ENCODE results near the gene ASF1A. TPM values are rescaled to one million over a fixed set of nuclear protein-coding genes. Genes with fewer than 3 reads are reported as not detected.

Gene ASF1A
- total and polyA plus RNA-seq, 2 experiments from 2014 or later = 23.0 to 32.7 TPM

DNA sequence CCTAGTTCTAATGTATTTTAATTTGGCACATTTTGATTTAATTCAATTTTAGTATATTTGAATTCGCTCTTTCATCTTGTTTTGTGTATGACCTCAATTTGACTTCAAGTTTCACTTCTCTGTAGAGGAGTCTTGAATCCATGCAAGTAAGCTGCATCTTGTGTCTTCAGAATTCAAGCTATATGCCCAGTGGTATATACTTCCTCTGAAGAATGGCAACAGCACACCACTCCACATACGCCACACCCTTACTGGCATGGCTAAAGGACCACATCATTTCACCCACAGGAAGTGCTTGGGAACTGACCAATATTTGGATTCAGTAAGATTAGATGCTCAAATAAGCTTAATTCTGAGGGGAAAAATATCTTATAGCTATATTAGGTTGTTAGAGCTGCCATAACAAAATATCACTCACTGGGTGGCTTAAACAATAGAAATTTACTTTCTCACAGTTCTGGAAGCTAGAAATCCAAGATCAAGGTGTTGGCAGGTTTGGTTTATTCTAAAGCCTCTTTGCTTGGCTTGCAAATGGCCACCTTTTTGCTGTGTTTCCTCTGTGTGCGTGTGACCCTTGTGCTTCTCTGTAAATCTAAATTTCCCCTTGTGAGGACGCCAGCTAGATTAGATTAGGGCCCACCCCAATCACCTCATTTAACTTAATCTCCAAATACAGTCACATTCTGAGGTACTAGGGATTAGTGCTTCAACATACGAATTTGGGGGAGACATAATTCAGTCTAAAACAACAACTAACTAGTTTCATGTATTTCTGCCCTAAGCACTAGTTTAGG, 2.8 kb upstream of the ASF1A start:
- WGBS (ENCODE audit: low lambda C conversion rate, missing lambda C conversion rate) = 93% methylated on average over 5 of the region's 5 CpGs
- TF ChIP-seq, protein P1, sequence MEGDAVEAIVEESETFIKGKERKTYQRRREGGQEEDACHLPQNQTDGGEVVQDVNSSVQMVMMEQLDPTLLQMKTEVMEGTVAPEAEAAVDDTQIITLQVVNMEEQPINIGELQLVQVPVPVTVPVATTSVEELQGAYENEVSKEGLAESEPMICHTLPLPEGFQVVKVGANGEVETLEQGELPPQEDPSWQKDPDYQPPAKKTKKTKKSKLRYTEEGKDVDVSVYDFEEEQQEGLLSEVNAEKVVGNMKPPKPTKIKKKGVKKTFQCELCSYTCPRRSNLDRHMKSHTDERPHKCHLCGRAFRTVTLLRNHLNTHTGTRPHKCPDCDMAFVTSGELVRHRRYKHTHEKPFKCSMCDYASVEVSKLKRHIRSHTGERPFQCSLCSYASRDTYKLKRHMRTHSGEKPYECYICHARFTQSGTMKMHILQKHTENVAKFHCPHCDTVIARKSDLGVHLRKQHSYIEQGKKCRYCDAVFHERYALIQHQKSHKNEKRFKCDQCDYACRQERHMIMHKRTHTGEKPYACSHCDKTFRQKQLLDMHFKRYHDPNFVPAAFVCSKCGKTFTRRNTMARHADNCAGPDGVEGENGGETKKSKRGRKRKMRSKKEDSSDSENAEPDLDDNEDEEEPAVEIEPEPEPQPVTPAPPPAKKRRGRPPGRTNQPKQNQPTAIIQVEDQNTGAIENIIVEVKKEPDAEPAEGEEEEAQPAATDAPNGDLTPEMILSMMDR (IDR thresholded peaks at IDR 0.05; ENCODE audit: poor library complexity) = no peak
- TF ChIP-seq EZH2phosphoT487 (IDR thresholded peaks at IDR 0.05; ENCODE audit: low read depth, severe bottlenecking, unreplicated experiment) (no peak), EZH2 (IDR thresholded peaks at IDR 0.05; ENCODE audit: borderline replicate concordance) (no peak)
- H2AFZ ChIP-seq = no peak overlapping the region
- H3K27ac ChIP-seq = no peak overlapping the region
- peaks cover 15% of the 10 kb centered on the region for H3K4me1 ChIP-seq (ENCODE audit: insufficient read depth)
- no peaks in the 10 kb centered on the region for H3K27me3 ChIP-seq
- H4K20me1 ChIP-seq (ENCODE audit: insufficient read depth, poor library complexity, severe bottlenecking) = peaks cover 3% of the 10 kb centered on the region
- no peaks in the 10 kb centered on the region for H3K9me2 ChIP-seq (replicated peaks; ENCODE audit: insufficient read depth)
- no peak for DNase-seq (ENCODE audit: low spot score)
- H3K79me2 ChIP-seq = peaks cover 67% of the 10 kb centered on the region
- no peaks in the 10 kb centered on the region for H3K9me3 ChIP-seq (ENCODE audit: low read depth)
- H3K4me3 ChIP-seq = no peak overlapping the region
- no peaks in the 10 kb centered on the region for H3K36me3 ChIP-seq (replicated peaks; ENCODE audit: insufficient read depth, low read depth)
- H3K4me2 ChIP-seq = no peak overlapping the region

DNA sequence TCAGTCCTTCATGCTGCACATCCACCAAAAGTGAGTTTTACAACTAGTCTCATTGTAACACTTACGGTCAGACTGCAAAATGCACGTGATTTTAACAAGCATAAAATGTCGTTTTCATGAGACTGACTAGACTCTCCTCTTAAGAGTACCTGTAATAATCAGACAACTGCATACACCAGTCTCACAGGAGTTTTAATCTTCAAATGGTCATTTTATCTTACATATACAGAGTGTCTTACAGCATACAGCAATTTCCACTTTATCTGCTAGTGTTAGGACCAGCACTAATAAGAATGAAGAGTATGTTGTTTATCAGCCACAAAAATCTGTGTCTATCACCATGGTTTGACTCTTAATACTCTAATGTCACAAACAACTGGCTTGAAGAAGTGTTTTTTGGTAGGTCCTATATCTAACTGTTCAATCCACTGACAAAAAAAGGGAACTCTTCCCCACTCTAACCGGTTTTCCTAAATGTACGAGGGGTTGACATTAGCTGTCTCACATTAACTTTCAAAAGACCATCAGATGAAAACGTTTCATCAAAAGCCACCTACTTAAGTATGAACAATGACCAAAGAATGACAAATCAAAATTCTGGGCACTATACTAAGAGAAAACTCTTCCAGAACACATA, 1.5 kb upstream of the ASF1A start:
- Histone ChIP-seq H3K4me3 (peak overlapping the region; percentile 53), H3K9me3 (ENCODE audit: low read depth) (no peaks in the 10 kb centered on the region), H2AFZ (peak overlapping the region; percentile 73), H3K9me2 (replicated peaks; ENCODE audit: insufficient read depth) (no peaks in the 10 kb centered on the region), H3K27ac (peak overlapping the region; percentile 89), H3K79me2 (peaks cover 67% of the 10 kb centered on the region), H3K4me1 (ENCODE audit: insufficient read depth) (peaks cover 18% of the 10 kb centered on the region), H4K20me1 (ENCODE audit: insufficient read depth, poor library complexity, severe bottlenecking) (peaks cover 6% of the 10 kb centered on the region), H3K27me3 (no peaks in the 10 kb centered on the region), H3K4me2 (peak overlapping the region; percentile 81), H3K36me3 (replicated peaks; ENCODE audit: insufficient read depth, low read depth) (no peaks in the 10 kb centered on the region)
- DNase-seq (ENCODE audit: low spot score) = no peak
- WGBS (ENCODE audit: low lambda C conversion rate, missing lambda C conversion rate) = 46% methylated on average over 6 of the region's 6 CpGs
- no peak for TF ChIP-seq EZH2 (IDR thresholded peaks at IDR 0.05; ENCODE audit: borderline replicate concordance)
- no peak for TF ChIP-seq EZH2phosphoT487 (IDR thresholded peaks at IDR 0.05; ENCODE audit: low read depth, severe bottlenecking, unreplicated experiment)
- TF ChIP-seq, protein P1 (IDR thresholded peaks at IDR 0.05; ENCODE audit: poor library complexity) = no peak

DNA sequence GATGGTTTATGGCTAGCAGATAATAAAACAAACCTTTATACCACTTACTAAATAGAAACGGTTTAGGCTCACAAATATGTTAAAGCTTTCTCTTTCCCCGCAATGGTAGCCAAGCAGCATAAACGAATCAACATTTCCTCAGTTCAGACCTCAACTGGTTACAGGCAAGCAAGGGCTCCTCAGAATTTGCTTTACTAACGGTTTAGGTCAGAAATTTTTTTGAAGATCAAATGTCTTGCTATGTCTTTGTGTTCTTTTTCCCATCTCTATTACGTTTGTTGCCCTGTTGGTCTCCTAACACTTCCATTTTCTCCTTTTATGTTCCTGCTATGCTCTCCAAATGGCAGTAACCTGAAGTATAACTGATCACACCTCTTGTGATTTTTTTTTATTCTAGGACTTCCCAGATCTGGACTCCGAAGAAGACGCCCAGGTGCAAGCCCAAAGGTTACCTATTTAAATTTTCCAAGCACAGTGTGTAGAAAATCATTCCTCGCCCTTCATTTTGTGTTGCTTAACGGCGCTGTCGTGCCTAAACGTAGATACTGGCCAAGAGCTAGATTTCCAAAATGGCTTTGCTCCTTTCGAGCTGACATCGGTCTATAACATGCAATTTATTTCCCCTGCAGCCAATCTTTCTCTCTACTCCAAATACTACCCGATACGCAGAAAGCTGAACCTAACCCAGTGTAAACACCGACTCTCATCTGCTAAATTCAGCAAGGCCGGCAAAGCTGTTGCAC, 717 bp upstream of the ASF1A start:
- Histone ChIP-seq H3K79me2 (peaks cover 68% of the 10 kb centered on the region), H3K4me1 (ENCODE audit: insufficient read depth) (peaks cover 18% of the 10 kb centered on the region), H3K9me2 (replicated peaks; ENCODE audit: insufficient read depth) (no peaks in the 10 kb centered on the region), H3K9me3 (ENCODE audit: low read depth) (no peaks in the 10 kb centered on the region), H3K27ac (peak overlapping the region; percentile 89), H2AFZ (peak overlapping the region; percentile 73), H3K4me3 (peak overlapping the region; percentile 53), H3K27me3 (no peaks in the 10 kb centered on the region), H3K36me3 (replicated peaks; ENCODE audit: insufficient read depth, low read depth) (no peaks in the 10 kb centered on the region), H4K20me1 (ENCODE audit: insufficient read depth, poor library complexity, severe bottlenecking) (peaks cover 12% of the 10 kb centered on the region), H3K4me2 (peak overlapping the region; percentile 81)
- peak; percentile 70 for DNase-seq (ENCODE audit: low spot score)
- no peak for TF ChIP-seq EZH2 (IDR thresholded peaks at IDR 0.05; ENCODE audit: borderline replicate concordance)
- no peak for TF ChIP-seq EZH2phosphoT487 (IDR thresholded peaks at IDR 0.05; ENCODE audit: low read depth, severe bottlenecking, unreplicated experiment)
- TF ChIP-seq, protein P1 (IDR thresholded peaks at IDR 0.05; ENCODE audit: poor library complexity) = no peak
- WGBS (ENCODE audit: low lambda C conversion rate, missing lambda C conversion rate) = 5% methylated on average over 18 of the region's 18 CpGs

Data from hepatocyte (in vitro differentiated cells).